Left kidney (tissue), 1 donor: ENCODE results near the gene HAUS1. TPM values are rescaled to one million over a fixed set of nuclear protein-coding genes. Genes with fewer than 3 reads are reported as not detected.

Experiments used
- polyA plus RNA-seq: library from polyadenylated mRNA; unstranded; fragments of 120-200 nt; gene quantifications from one replicate; pipeline ENCODE4 v1.2.1, GENCODE V29; 2013; ENCODE audit not compliant: insufficient read length

Gene HAUS1
- polyA plus RNA-seq, 1 donor, result 54.2 TPM

Other genes with a start within 250 kb of the HAUS1 start
- gene EPG5, start 137.1 kb upstream of the HAUS1 start, polyA plus RNA-seq, result 33.6 TPM
- gene PSTPIP2, start 32.1 kb upstream of the HAUS1 start, polyA plus RNA-seq, result 17.1 TPM
- gene ATP5F1A, start 6.1 kb upstream of the HAUS1 start, polyA plus RNA-seq, result 771 TPM